GM10248 (cell line): Measurements from ENCODE around the gene MAP3K5.

Experiments
- CTCF ChIA-PET: fragments of 300-600 bp; sonication (Branson Sonifier 250); formaldehyde crosslinking; extraction: SDS; loops from one replicate; lab custom pipeline; 2021; ENCODE audit warnings: antibody characterized with exemption; lab: Yijun Ruan, JAX
- POLR2A ChIA-PET: fragments of 350-650 bp; sonication (Branson Sonifier 250); formaldehyde crosslinking; extraction: SDS; loops from one replicate; lab custom pipeline; 2020; ENCODE audit warnings: antibody characterized with exemption; lab: Yijun Ruan, JAX
- DNase-seq: peaks from one replicate; pipeline ENCODE4 v3.0.0; 2012; ENCODE audit errors: extremely low spot score
- CTCF ChIP-seq: IDR thresholded peaks from 2 replicates; pipeline ENCODE4 v1.5.1; 2012; ENCODE audit warnings: mild to moderate bottlenecking, low read depth; ENCODE audit errors: extremely low read depth, missing control alignments, control extremely low read depth

MAP3K5 gene

GRCh38 chr6:136514591-136514990 lies 277.7 kb downstream of the MAP3K5 start:
- TF ChIP-seq CTCF, result no peak
- ChIA-PET POLR2A (no interaction called here), CTCF (interaction anchor here (1.3 kb wide), 1 partner anchor 130 kb away, joined by 3 read pairs; no protein-coding TSS in a partner anchor)
- DNase-seq, result no peak

- POLR2A ChIA-PET, result no interaction called here
- CTCF ChIA-PET, result interaction anchor here (0.8 to 1.6 kb wide), 3 partner anchors 14 to 18 kb away, joined by 3 read pairs; no protein-coding TSS in a partner anchor
- no peak for TF ChIP-seq CTCF
- no peak for DNase-seq
Observed at GRCh38 chr6:136511926-136512325, 280.4 kb downstream of the MAP3K5 start.

- CTCF ChIA-PET, result interaction anchor here (0.8 to 1.6 kb wide), 3 partner anchors 15 to 19 kb away, joined by 3 read pairs; no protein-coding TSS in a partner anchor
- TF ChIP-seq CTCF, result no peak
- POLR2A ChIA-PET, result no interaction called here
- no peak for DNase-seq
Observed at GRCh38 chr6:136511397-136511796, 280.9 kb downstream of the MAP3K5 start.

GRCh38 chr6:136510782-136511181 lies 281.5 kb downstream of the MAP3K5 start:
- POLR2A ChIA-PET, result no interaction called here
- CTCF ChIA-PET, result interaction anchor here (0.8 to 1.1 kb wide), 2 partner anchors 15 kb away, joined by 3 read pairs; no protein-coding TSS in a partner anchor
- TF ChIP-seq CTCF, result no peak
- DNase-seq, result peak; percentile 17

GRCh38 chr6:136510299-136510698 lies 282.0 kb downstream of the MAP3K5 start:
- no peak for TF ChIP-seq CTCF
- CTCF ChIA-PET, result no interaction called here
- POLR2A ChIA-PET, result no interaction called here
- DNase-seq, result no peak

- no peak for TF ChIP-seq CTCF
- DNase-seq, result no peak
- ChIA-PET CTCF (interaction anchor here (1.2 kb wide), 1 partner anchor 12 kb away, joined by 3 read pairs; no protein-coding TSS in a partner anchor), POLR2A (no interaction called here)
Observed at GRCh38 chr6:136508725-136509392, 283.4 kb downstream of the MAP3K5 start.
